ENCODE measurements around the gene SFXN2.

Gene SFXN2

GRCh38 chr10:102718220-102718619, 3.8 kb downstream of the SFXN2 start:
- H3K9me3 ChIP-seq (ENCODE audit: control insufficient read depth, low read length) = no peaks in the 10 kb centered on the region
- peak overlapping the region; percentile 17 for H3K27ac ChIP-seq (ENCODE audit: insufficient read depth, low read depth, low read length, poor library complexity, severe bottlenecking)
- no peak overlapping the region for H3K4me3 ChIP-seq (ENCODE audit: insufficient read depth, low read depth, low read length)
- 69 to 80% methylated on average over 3 of the region's 3 CpGs for WGBS, 2 experiments
- no peaks in the 10 kb centered on the region for H3K27me3 ChIP-seq (ENCODE audit: control insufficient read depth, insufficient read depth, low read length, poor library complexity, severe bottlenecking)
- peaks cover 14% of the 10 kb centered on the region for H3K4me1 ChIP-seq (ENCODE audit: control insufficient read depth, insufficient read depth, low read length)
- no peaks in the 10 kb centered on the region for H3K36me3 ChIP-seq (ENCODE audit: control insufficient read depth, insufficient read depth, low read length)

DNA sequence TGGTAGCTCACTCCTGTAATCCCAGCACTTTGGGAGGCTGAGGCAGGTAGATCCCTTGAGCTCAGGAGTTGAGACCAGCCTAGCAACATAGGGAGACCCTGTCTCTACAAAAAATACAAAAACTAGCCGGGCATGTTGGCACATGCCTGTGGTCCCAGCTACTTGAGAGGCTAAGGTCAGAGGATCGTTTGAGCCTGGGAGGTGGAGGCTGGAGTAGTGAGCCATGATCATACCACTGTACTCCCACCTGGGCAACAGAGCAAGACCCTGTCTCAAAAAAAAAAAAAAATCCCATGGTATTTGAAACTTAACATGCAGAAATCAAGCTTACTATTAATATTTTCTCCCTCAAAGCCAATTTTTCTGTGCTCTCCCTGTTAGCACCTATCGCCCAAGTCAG, 5.9 kb downstream of the SFXN2 start:
- H3K4me1 ChIP-seq (ENCODE audit: control insufficient read depth, insufficient read depth, low read length) = peaks cover 11% of the 10 kb centered on the region
- no peak overlapping the region for H3K27ac ChIP-seq (ENCODE audit: insufficient read depth, low read depth, low read length, poor library complexity, severe bottlenecking)
- 92 to 97% methylated on average over 3 of the region's 3 CpGs for WGBS, 2 experiments

DNA sequence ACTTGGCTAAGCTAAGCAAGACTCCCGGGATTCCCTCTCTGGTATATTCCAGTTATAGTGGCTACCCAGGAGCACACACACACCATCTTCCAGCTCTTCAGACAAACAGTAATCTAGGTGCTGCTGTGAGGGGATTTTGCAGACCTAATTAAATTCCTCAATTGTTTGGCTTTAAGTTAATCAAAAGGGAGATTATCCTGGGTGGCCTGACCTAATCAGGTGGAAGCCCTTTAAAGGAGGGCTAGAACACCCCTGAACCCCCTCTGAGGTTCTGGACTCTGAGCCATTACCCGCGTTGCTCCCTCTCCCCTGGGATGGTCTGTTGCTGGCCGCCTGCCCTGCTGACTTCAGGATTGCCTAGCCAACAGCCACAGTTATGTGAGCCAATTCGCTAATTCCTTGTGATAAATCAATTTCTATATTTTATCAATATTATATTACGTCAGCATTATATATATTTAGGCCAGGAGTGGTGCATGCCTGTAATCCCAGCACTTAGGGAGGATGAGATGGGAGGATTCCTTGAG, 6.4 kb downstream of the SFXN2 start:
- H3K27ac ChIP-seq (ENCODE audit: insufficient read depth, low read depth, low read length, poor library complexity, severe bottlenecking) = no peak overlapping the region
- WGBS, 2 experiments = 91 to 94% methylated on average over 4 to 6 of the region's 6 CpGs

More for the DNA sequence above, 5.9 kb downstream of the SFXN2 start:
- H3K27me3 ChIP-seq (ENCODE audit: control insufficient read depth, insufficient read depth, low read length, poor library complexity, severe bottlenecking) = no peaks in the 10 kb centered on the region
- H3K9me3 ChIP-seq (ENCODE audit: control insufficient read depth, low read length) = no peaks in the 10 kb centered on the region
- H3K4me3 ChIP-seq (ENCODE audit: insufficient read depth, low read depth, low read length) = no peak overlapping the region
- H3K36me3 ChIP-seq (ENCODE audit: control insufficient read depth, insufficient read depth, low read length) = no peaks in the 10 kb centered on the region

DNA sequence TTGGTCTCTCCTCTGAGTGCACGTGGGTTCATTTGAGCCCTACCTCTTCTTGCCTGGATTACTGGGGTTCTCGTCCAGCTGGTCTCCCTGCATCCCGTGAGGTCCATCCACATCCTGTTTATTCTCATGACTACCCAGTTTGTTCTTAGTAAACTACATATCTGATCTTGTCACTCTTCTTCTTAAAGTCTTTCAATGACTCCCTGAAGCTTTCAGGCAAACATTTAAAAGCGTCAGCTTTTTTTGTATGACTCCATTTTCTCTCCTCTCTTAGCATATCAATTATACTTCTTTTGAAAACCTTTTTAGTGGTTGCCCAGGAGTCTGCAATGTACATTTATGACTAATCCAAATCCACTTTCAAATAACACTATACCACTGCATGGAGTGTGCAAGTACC, 7.5 kb downstream of the SFXN2 start:
- WGBS, 2 experiments = 90 to 91% methylated on average over 4 of the region's 4 CpGs
- H3K27me3 ChIP-seq (ENCODE audit: control insufficient read depth, insufficient read depth, low read length, poor library complexity, severe bottlenecking) = no peaks in the 10 kb centered on the region
- H3K27ac ChIP-seq (ENCODE audit: insufficient read depth, low read depth, low read length, poor library complexity, severe bottlenecking) = no peak overlapping the region
- no peaks in the 10 kb centered on the region for H3K9me3 ChIP-seq (ENCODE audit: control insufficient read depth, low read length)
- no peak overlapping the region for H3K4me3 ChIP-seq (ENCODE audit: insufficient read depth, low read depth, low read length)
- peaks cover 6% of the 10 kb centered on the region for H3K36me3 ChIP-seq (ENCODE audit: control insufficient read depth, insufficient read depth, low read length)
- H3K4me1 ChIP-seq (ENCODE audit: control insufficient read depth, insufficient read depth, low read length) = peaks cover 8% of the 10 kb centered on the region

More for the DNA sequence above, 6.4 kb downstream of the SFXN2 start:
- Histone ChIP-seq H3K4me3 (ENCODE audit: insufficient read depth, low read depth, low read length) (no peak overlapping the region), H3K36me3 (ENCODE audit: control insufficient read depth, insufficient read depth, low read length) (no peaks in the 10 kb centered on the region), H3K27me3 (ENCODE audit: control insufficient read depth, insufficient read depth, low read length, poor library complexity, severe bottlenecking) (no peaks in the 10 kb centered on the region), H3K9me3 (ENCODE audit: control insufficient read depth, low read length) (no peaks in the 10 kb centered on the region), H3K4me1 (ENCODE audit: control insufficient read depth, insufficient read depth, low read length) (peaks cover 8% of the 10 kb centered on the region)

- H3K4me1 ChIP-seq (ENCODE audit: control insufficient read depth, insufficient read depth, low read length) = no peaks in the 10 kb centered on the region
- 92 to 98% methylated on average over 3 to 4 of the region's 4 CpGs for WGBS, 2 experiments
- H3K27me3 ChIP-seq (ENCODE audit: control insufficient read depth, insufficient read depth, low read length, poor library complexity, severe bottlenecking) = no peaks in the 10 kb centered on the region
- peaks cover 6% of the 10 kb centered on the region for H3K36me3 ChIP-seq (ENCODE audit: control insufficient read depth, insufficient read depth, low read length)
- H3K9me3 ChIP-seq (ENCODE audit: control insufficient read depth, low read length) = no peaks in the 10 kb centered on the region
- no peak overlapping the region for H3K4me3 ChIP-seq (ENCODE audit: insufficient read depth, low read depth, low read length)
- no peak overlapping the region for H3K27ac ChIP-seq (ENCODE audit: insufficient read depth, low read depth, low read length, poor library complexity, severe bottlenecking)
Measured at GRCh38 chr10:102723989-102724388, 9.6 kb downstream of the SFXN2 start.

DNA sequence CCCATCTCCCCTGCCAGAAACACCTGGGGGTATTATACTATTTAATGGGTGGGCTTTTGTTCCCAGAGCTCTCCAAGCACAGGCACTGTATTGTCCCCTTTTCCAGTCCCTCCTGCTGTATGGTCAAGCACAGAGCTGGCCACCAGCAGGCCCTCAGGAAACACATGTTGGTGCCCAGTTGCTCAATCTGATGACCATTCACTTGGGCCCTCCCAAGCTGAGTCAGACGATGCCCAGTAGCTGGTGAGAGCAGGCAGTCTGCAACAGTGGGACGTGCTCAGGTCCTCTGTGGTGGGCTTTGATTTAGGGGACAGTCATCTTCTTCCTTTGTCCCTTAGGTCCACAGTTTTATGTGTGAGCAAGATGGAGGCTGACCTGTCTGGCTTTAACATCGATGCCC, 11.8 kb downstream of the SFXN2 start:
- H3K4me1 ChIP-seq (ENCODE audit: control insufficient read depth, insufficient read depth, low read length) = no peaks in the 10 kb centered on the region
- H3K9me3 ChIP-seq (ENCODE audit: control insufficient read depth, low read length) = no peaks in the 10 kb centered on the region
- H3K4me3 ChIP-seq (ENCODE audit: insufficient read depth, low read depth, low read length) = no peak overlapping the region
- peaks cover 13% of the 10 kb centered on the region for H3K36me3 ChIP-seq (ENCODE audit: control insufficient read depth, insufficient read depth, low read length)
- 87 to 92% methylated on average over 3 of the region's 3 CpGs for WGBS, 2 experiments
- no peaks in the 10 kb centered on the region for H3K27me3 ChIP-seq (ENCODE audit: control insufficient read depth, insufficient read depth, low read length, poor library complexity, severe bottlenecking)
- H3K27ac ChIP-seq (ENCODE audit: insufficient read depth, low read depth, low read length, poor library complexity, severe bottlenecking) = no peak overlapping the region

DNA sequence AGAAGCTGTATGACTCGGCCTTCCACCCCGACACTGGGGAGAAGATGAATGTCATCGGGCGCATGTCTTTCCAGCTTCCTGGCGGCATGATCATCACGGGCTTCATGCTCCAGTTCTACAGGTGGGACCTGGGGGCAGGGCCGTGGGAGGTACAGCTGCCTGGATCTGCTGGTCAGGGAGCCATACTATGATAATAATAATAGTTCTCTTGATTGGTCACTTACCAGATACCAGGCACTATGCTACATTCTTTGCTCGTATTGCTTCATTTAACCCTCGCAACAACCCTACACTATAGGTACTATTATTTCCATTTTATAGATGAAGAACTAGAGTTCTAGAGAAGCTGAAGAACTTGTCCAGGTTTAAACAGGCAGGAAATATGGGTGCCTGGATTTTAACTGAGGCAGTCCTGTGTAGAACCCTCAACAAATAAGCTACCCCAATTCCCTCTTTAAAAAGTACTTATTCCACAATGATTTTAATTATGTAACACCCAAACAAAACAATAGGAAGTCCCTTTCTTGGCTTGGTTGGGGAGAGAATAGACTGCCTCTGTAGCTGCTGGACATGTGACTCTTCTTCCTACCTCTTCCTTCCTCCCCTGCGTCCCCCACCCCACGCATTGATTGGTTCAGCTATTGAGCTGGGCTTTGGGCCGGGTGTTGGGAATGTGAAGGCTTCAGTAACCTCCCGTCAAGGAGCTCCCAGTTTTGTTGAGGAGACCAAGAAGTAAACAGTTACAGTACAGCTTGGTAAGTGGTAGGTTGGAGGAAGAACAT, 12.8 kb downstream of the SFXN2 start:
- Histone ChIP-seq H3K27me3 (ENCODE audit: control insufficient read depth, insufficient read depth, low read length, poor library complexity, severe bottlenecking) (no peaks in the 10 kb centered on the region), H3K4me1 (ENCODE audit: control insufficient read depth, insufficient read depth, low read length) (no peaks in the 10 kb centered on the region), H3K27ac (ENCODE audit: insufficient read depth, low read depth, low read length, poor library complexity, severe bottlenecking) (no peak overlapping the region), H3K4me3 (ENCODE audit: insufficient read depth, low read depth, low read length) (no peak overlapping the region), H3K9me3 (ENCODE audit: control insufficient read depth, low read length) (no peaks in the 10 kb centered on the region), H3K36me3 (ENCODE audit: control insufficient read depth, insufficient read depth, low read length) (peaks cover 22% of the 10 kb centered on the region)
- 94 to 95% methylated on average over 11 to 12 of the region's 13 CpGs for WGBS, 2 experiments

DNA sequence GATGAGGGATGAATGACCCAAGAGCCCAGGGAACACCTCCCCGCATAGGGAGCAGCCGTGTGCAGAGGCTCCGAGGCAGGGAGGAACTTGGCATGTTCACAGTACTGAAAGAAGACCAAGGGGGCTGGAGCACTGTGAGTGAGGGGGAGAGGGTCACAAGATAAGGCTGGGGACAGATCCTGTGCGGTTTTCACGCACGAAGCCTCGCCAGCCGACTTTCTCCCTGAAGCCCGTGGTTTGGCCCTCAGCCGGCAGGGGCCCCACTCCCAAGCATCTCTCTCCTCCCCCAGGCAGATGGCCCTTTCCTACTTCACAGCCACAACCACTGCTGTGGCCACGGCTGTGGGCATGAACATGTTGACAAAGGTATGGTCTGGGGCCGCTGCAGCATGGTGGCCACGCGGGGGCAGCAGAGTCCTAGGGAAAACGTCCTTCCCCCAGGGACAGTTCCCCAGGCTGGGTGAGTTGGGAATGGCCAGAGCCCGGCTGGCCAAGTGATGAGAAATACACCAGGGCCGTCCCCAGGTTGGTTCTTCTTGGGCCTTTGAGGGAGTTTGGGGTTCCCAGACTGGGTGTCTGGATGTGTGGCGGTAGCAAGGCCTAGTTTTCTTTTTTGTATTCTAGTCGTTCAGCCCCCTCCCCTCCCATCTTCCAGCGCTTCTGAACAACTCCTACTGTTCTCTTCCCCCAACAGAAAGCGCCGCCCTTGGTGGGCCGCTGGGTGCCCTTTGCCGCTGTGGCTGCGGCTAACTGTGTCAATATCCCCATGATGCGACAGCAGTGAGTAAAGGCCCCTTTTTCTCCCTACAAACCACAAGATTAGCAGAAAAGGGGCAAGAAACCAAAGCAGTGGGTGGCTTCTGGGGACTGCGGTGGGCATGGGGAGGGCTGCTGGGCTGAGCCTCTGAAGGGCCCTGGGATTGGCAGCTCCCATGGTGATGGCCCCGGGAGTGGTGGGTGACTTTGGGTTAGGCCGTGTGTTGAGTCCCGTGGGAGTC, 14.9 kb downstream of the SFXN2 start:
- 70 to 71% methylated on average over 30 of the region's 30 CpGs for WGBS, 2 experiments
- no peaks in the 10 kb centered on the region for H3K27me3 ChIP-seq (ENCODE audit: control insufficient read depth, insufficient read depth, low read length, poor library complexity, severe bottlenecking)
- H3K27ac ChIP-seq (ENCODE audit: insufficient read depth, low read depth, low read length, poor library complexity, severe bottlenecking) = no peak overlapping the region
- H3K9me3 ChIP-seq (ENCODE audit: control insufficient read depth, low read length) = no peaks in the 10 kb centered on the region
- H3K36me3 ChIP-seq (ENCODE audit: control insufficient read depth, insufficient read depth, low read length) = peaks cover 28% of the 10 kb centered on the region
- no peaks in the 10 kb centered on the region for H3K4me1 ChIP-seq (ENCODE audit: control insufficient read depth, insufficient read depth, low read length)
- no peak overlapping the region for H3K4me3 ChIP-seq (ENCODE audit: insufficient read depth, low read depth, low read length)

DNA sequence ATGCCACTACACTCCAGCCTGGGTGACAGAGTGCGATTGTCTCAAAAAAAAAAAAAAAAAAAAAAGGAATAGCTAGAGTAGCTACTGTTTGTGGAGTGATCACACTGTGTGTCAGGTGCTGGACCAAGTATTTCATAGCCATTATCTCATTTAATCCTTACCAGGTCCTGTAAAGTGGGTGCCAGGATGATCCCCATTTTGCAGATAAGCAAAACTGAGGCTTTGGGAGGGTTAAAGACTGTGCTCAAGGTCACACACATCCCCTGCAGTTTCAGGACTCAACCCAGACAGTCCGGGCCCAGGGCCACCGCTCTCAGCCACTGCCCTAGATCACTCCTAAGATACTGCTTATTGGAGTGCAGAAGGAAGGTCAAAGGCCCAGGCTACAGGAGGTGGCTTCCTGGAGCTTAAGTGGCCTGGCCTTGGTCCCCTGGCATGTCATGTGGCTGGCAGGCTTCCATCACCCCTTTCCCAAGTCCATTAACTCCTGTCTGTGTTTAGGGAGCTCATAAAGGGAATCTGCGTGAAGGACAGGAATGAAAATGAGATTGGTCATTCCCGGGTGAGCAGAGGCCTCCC, 16.9 kb downstream of the SFXN2 start:
- WGBS, 2 experiments = 95 to 97% methylated on average over 5 of the region's 5 CpGs

More for the DNA sequence above, 16.9 kb downstream of the SFXN2 start:
- Histone ChIP-seq H3K9me3 (ENCODE audit: control insufficient read depth, low read length) (no peaks in the 10 kb centered on the region), H3K36me3 (ENCODE audit: control insufficient read depth, insufficient read depth, low read length) (peaks cover 28% of the 10 kb centered on the region), H3K27me3 (ENCODE audit: control insufficient read depth, insufficient read depth, low read length, poor library complexity, severe bottlenecking) (no peaks in the 10 kb centered on the region), H3K4me3 (ENCODE audit: insufficient read depth, low read depth, low read length) (no peak overlapping the region), H3K27ac (ENCODE audit: insufficient read depth, low read depth, low read length, poor library complexity, severe bottlenecking) (no peak overlapping the region), H3K4me1 (ENCODE audit: control insufficient read depth, insufficient read depth, low read length) (no peaks in the 10 kb centered on the region)

Data from ectodermal cell (in vitro differentiated cells).